DOHH2 (cell line): ENCODE results near the gene EEIG1.
A peak's percentile ranks its signal among the peaks of the same experiment; 100 is the strongest.

Experiments
- EZH2phosphoT487 ChIP-seq: fragments of 200-600 bp; sonication (generic); IDR thresholded peaks from 2 replicates; pipeline ENCODE4 v1.6.1; 2017; ENCODE audit warnings: borderline replicate concordance, mild to moderate bottlenecking, antibody characterized with exemption, low read length, moderate library complexity, mixed read lengths
- TF ChIP-seq, protein P1 (sequence below): fragments of 200-600 bp; sonication (generic); IDR thresholded peaks from one replicate; pipeline ENCODE4 v1.5.1; 2014; ENCODE audit warnings: antibody characterized with exemption, mild to moderate bottlenecking, low read depth, low read length; ENCODE audit not compliant: poor library complexity, severe bottlenecking

DNA sequence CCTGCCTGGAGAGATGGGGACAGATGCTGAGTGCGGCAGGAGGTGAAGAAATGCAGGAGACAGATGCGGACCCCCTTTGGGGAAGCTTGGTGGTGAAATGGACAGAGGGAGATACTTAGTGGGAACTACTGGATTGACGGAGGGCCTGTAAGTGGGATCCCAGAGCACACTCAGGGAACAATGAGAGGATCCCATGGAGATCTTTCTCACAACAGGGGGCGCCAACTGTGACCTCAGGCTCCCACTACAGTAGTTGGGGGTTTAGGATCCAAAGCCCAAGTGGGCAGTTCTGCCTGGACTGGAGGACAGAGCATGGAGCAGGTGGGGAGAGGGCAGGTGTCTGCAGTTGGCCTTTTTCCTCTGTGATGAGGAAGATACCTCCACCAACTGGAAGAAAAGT is 46.5 kb downstream of the EEIG1 start:
- TF ChIP-seq, protein P1, sequence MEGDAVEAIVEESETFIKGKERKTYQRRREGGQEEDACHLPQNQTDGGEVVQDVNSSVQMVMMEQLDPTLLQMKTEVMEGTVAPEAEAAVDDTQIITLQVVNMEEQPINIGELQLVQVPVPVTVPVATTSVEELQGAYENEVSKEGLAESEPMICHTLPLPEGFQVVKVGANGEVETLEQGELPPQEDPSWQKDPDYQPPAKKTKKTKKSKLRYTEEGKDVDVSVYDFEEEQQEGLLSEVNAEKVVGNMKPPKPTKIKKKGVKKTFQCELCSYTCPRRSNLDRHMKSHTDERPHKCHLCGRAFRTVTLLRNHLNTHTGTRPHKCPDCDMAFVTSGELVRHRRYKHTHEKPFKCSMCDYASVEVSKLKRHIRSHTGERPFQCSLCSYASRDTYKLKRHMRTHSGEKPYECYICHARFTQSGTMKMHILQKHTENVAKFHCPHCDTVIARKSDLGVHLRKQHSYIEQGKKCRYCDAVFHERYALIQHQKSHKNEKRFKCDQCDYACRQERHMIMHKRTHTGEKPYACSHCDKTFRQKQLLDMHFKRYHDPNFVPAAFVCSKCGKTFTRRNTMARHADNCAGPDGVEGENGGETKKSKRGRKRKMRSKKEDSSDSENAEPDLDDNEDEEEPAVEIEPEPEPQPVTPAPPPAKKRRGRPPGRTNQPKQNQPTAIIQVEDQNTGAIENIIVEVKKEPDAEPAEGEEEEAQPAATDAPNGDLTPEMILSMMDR: peak; percentile 39
- TF ChIP-seq EZH2phosphoT487: no peak
